Body of pancreas (tissue), 4 donors: ENCODE measurements around the gene EHMT2.

ENCODE experiments used
- CTCF ChIP-seq, 7 experiments: fragments of 450-650 bp in 4 of 7; fragments of 200-600 bp in 3 of 7; sonication (generic) in 3 of 7; IDR thresholded peaks; one replicate each; pipeline ENCODE4 v1.5.1; 2016 to 2019; ENCODE audit warnings: antibody characterized with exemption in 7 of 7
- POLR2A ChIP-seq, 3 donors: fragments of 450-650 bp; IDR thresholded peaks; one replicate each; pipeline ENCODE4 v1.6.1; 2016; ENCODE audit warnings: antibody characterized with exemption in 3 of 3, mild to moderate bottlenecking in 2 of 3

GRCh38 chr6:31876357-31876756 is 21.1 kb downstream of the EHMT2 start:
- TF ChIP-seq CTCF (IDR thresholded peaks at IDR 0.05) (no peak), POLR2A (IDR thresholded peaks at IDR 0.05) (no peak)
